ENCODE results near the gene FUT4.

GRCh38 chr11:94521684-94522083 is 22.0 kb upstream of the FUT4 start:
- TF ChIP-seq CTCF (IDR thresholded peaks at IDR 0.05 in 4 of 5, conservative IDR thresholded peaks at IDR 0.05 in 1 of 5) (peak in 1 of 5 experiments; percentile 13), POLR2A (IDR thresholded peaks at IDR 0.05) (no peak)

All from gastrocnemius medialis (tissue), 4 donors.